ENCODE data around the gene BICDL2.
"Not testable (repeated sequence)": the region's sequence is repeated elsewhere in the genome, so short reads cannot be mapped to it uniquely, and the experiment has no call there.

Gene BICDL2

DNA sequence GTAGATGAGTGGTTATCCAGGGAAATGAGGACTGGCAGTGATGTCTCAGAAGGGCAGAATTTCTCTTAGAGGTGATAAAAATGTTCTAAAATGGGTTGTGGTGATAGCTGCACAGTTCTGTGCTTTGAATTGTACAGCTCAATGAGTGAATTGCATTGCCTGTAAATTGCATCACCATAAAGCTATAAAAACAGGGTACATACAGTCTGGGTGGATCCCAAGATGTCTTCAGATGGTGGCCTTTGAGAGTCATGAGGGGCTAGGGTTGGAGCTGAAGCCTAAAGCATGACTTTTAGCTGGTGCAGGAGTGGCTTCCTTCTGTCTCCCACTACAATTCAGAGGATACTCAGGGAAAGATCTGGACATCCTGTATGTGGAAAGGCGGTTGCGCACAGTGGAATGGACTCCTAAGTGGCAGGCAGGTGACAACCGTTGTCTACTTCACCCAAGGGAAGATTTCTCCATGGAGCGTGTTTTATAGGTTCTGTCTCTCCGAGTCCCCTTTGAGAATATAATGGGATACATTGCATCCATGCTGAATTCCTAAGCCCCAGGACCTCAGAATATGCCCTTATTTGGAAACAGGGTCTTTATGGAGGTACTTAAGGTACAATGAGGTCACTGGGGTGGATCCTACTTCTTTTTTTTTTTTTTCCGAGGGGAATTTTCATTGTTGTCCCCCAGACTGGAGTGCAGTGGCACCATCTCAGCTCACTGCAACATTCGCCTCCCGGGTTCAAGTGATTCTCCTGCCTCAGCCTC lies 27.1 kb upstream of the BICDL2 start:
- no peak for DNase-seq (ENCODE audit: low spot score)

- DNase-seq (ENCODE audit: low spot score): no peak
Measured at GRCh38 chr16:3062553-3062952, 25.8 kb upstream of the BICDL2 start.

DNA sequence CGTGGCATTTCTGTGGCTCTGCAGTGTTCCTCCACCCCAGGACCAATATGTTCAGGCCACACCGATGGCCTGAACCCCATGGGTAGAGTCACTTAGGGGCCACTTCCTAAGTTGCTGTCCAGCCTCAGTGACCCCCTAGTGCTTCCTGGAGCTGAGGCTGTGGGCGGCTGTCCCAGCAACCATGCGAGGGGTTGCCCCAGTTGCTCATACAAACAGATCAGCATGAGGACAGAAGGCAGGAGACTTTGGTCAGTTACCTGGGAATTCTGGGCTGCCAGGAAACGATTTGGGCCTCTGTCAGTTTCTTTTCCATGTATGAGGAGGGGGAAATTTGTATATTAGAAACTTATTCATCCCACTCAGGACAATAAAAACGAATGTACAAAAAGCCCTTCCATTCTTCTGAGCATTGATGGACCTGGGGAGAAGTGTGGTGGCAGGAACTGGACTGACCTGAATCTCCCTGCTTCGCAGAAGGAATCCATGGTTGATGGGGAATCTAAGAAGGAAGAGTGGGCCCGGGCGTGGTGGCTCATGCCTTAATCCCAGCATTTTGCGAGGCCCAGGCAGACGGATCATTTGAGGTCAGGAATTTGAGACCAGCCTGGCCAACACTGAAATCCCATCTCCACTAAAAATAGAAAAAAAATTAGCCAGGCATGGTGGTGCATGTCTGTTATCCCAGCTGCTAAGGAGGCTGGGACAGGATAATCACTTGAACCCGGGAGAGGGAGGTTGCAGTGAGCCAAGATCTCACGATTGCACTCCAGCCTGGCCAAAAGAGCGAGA lies 23.8 kb upstream of the BICDL2 start:
- no peak for DNase-seq (ENCODE audit: low spot score)

DNA sequence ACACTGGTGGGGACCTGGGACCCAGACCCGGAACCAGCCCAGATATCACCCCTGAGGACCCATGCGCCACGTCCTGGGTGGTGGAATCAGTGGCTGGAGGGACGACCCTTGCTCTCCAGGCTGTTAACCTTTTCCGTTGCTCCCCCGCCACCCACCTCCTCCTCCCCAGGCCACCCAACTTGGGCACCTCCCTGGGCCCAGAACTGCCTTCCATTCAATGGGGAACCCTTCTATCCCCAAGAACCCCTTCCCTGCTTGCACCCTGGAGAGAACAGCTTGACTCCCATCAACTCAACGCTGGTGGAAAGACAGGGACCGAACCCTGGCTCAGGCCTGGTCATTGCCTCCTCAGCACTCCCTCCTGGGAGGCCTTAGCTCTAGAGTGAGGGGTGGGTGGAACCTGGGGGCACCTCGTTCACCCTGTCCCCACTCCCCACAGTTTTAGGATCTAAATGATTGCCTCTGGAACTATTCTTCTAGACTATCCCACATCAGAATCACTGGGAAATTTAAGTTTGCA lies 23.0 kb upstream of the BICDL2 start:
- no peak for DNase-seq (ENCODE audit: low spot score)

GRCh38 chr16:3059041-3059722 lies 22.4 kb upstream of the BICDL2 start:
- peak; percentile 76 for DNase-seq (ENCODE audit: low spot score)

DNA sequence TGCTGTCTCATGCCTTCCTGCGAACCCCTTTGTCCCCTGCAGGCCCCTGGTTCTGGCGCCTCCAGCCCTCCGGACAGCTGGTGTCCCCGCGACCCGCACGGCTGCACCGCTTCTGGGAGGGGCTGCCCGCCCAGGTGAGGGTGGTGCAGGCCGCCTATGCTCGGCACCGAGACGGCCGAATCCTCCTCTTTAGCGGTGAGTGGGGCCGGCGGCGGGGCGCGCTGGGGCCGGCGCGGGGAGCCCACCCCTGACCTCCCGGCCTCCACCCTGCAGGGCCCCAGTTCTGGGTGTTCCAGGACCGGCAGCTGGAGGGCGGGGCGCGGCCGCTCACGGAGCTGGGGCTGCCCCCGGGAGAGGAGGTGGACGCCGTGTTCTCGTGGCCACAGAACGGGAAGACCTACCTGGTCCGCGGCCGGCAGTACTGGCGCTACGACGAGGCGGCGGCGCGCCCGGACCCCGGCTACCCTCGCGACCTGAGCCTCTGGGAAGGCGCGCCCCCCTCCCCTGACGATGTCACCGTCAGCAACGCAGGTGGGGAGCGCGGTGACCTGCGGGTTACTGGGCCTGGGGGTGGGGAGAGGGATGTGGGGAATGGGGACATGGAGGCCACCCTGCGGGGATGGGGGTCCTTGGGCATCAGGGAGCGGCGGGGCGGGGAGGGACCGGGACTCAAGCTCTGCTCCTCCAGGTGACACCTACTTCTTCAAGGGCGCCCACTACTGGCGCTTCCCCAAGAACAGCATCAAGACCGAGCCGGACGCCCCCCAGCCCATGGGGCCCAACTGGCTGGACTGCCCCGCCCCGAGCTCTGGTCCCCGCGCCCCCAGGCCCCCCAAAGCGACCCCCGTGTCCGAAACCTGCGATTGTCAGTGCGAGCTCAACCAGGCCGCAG lies 21.6 kb upstream of the BICDL2 start:
- DNase-seq (ENCODE audit: low spot score): peak; percentile 8

GRCh38 chr16:3057181-3058138 lies 20.7 kb upstream of the BICDL2 start:
- DNase-seq (ENCODE audit: low spot score): no peak

DNA sequence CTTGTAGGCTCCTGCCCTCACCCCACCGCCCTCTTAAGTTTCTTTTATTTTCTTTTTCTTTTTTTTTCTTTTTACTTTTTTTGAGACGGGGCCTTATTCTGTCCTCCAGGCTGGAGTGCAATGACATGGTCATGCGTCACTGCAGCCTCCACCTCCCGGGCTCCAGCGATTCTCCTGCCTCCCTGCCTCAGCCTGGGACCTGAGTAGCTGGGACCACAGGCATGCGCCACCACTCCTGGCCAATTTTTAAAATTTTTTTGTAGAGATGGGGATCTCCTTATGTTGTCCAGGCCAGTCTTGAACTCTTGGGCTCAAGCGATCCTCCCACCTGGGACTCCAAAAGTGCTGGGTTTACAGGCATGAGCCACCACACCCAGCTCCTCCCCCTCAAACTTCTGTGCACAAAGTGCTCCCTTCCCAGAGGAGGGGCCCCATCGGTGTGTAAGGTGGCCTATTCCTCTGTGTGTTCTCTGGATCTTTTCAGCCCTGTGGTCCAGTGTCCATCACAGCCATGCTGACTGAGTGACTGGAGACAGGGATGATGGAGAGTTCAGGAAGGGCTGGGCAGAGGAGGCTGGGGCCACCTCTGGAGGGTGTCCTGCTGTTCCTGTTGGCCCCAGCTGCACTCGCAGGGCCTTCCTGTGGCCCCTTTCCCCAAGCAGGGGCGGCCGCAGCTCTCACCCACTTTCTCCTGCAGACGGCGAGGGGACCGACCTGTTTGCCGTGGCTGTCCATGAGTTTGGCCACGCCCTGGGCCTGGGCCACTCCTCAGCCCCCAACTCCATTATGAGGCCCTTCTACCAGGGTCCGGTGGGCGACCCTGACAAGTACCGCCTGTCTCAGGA lies 19.8 kb upstream of the BICDL2 start:
- DNase-seq (ENCODE audit: low spot score): no peak

DNA sequence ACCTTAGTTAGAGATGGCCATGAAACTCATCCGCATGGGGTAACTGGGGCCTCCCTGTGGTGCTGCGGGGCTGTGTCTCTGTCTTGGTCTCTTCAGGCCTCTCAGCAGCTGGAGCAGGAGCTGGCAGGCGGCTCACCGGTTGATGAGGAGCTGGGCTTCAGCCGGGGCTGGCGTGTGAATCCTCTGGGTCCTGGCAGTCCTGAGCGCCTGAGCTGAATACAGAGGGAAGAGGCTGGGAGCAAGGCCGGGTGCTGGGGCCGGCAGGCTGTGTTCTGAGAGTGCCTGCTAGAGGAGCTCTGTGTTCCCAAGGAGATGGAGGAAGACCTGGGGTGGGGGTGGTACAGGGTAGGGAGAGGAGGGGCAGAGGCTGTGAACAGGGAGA lies 19.0 kb upstream of the BICDL2 start:
- not testable (repeated sequence) for DNase-seq (ENCODE audit: low spot score)

DNA sequence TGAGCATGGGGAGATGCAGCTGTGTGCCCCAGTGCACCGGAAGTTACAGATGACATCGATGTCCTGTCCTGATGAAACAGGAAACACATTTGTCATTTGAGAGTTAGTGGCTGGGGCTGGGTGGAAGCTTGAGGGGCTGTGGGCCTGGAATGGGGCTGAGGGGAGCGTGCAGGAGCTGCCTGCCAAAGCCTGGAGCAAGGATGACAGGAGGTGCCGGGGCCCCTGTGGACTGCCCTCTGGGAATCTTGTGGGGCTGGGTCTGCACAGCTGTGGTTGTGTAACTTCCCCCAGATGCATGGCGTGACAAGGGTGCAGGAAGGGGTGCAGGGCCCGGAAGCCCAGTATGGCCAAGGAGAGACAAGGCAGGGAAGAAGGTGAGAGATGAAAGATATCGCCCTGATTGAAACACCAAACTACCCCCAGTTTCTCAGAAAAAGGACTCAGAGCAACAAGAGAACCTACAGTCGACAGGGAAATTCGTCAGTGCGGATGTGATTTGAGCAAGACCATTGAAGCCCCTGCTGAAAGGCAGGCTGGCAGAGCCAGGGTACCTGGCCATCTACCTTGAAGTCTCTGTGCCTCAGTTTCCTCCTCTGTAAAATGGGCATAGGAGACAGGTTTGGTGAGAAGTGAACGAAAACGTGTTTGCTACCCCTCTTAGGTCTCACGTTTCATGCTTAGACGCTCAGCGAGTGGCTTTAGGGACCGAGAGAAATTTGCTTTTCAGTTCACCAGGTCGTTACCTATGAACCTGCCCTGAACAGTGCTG lies 18.4 kb upstream of the BICDL2 start:
- no peak for DNase-seq (ENCODE audit: low spot score)

DNA sequence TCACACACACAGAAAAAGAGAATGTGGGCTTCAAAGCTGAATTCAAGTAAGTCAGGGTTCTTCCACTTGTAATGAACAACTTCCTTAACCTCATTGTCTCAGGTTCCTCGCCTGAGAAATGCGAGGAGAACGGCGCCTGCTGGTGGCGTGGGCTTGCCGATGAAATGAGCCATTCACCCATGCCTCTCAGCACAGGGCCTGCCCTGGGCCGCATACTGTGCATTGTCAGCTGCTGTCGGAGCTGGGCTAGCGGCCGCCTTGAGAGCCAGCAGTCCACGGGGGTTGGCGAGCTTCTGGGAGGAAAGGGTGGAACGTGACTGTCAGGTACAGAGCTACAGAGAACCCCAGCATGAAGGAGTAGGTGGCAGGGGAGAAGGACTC lies 16.6 kb upstream of the BICDL2 start:
- DNase-seq (ENCODE audit: low spot score): not testable (repeated sequence)

GRCh38 chr16:3052571-3053329 lies 16.0 kb upstream of the BICDL2 start:
- DNase-seq (ENCODE audit: low spot score): not testable (repeated sequence)

DNA sequence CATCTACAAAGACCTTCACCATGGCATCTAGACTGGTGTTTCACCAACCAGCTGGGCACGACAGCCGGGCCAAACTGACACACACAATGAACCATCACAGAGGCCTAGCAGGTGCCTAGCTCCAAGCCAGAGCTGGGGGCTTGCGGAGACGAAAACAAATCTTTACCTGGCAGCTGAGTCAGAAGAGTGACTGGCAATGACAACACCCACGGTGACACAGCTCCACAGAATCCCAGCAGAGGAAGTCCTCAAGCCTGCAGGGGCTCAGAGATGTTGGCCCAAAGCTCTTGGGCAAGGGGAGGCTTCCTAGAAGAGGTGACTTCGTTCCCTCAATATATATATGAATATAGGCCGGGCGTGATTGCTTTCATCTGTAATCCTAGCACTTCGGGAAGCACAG lies 14.8 kb upstream of the BICDL2 start:
- DNase-seq (ENCODE audit: low spot score): no peak

GRCh38 chr16:3051009-3051408 lies 14.3 kb upstream of the BICDL2 start:
- no peak for DNase-seq (ENCODE audit: low spot score)

DNA sequence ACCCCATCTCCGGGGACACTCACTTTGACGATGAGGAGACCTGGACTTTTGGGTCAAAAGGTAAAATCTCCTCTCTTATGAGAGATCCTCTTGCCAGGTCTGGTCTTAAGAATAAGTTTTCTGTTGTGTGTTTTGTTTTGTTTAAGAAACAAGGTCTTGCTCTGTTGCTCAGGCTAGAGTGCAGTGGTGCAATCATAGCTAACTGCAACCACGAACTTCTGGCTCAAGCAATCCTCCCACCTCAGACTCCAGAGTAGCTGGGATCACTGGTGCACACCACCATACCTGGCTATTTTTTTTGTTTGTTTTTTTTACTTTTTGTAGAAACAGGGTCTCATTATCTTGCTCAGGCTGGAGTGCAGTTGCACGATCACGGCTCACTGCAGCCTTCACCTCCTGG lies 13.7 kb upstream of the BICDL2 start:
- DNase-seq (ENCODE audit: low spot score): no peak

GRCh38 chr16:3049921-3050481 lies 13.3 kb upstream of the BICDL2 start:
- no peak for DNase-seq (ENCODE audit: low spot score)

DNA sequence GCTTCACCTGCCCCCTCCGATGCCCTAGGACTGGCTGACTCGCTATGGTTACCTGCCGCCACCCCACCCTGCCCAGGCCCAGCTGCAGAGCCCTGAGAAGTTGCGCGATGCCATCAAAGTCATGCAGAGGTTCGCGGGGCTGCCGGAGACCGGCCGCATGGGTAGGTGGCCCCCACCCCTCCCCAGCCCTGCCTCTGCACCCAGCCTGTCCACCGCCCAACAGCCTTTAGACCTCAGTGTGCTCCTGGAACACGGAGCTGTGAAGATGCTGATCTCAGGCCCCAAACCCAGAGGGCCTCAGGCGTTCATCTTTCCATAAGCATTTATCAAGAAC lies 10.6 kb upstream of the BICDL2 start:
- DNase-seq (ENCODE audit: low spot score): no peak

All from hematopoietic multipotent progenitor cell treated with erythropoietin and hydrocortisone succinate and interleukin-3 and kit ligand, for 17 days (in vitro differentiated cells).